Muscle layer of duodenum (tissue), 2 donors: Measurements from ENCODE around the gene TBL1X.
"Not testable (repeated sequence)": the region's sequence is repeated elsewhere in the genome, so short reads cannot be mapped to it uniquely, and the experiment has no call there.

Source experiments
- H3K27ac ChIP-seq: one replicate; pipeline ENCODE4 v1.7.0; 2013; ENCODE audit warnings: mild to moderate bottlenecking, low read length
- H3K27me3 ChIP-seq: one replicate; pipeline ENCODE4 v1.7.0; 2013; ENCODE audit warnings: low read depth, mild to moderate bottlenecking, control low read depth, low read length
- H3K36me3 ChIP-seq, 2 donors: one replicate each; pipeline ENCODE4 v1.7.0; 2013; ENCODE audit warnings: low read length in 2 of 2, control low read depth in 1 of 2, mild to moderate bottlenecking in 1 of 2; ENCODE audit not compliant: insufficient read depth in 2 of 2, control insufficient read depth in 1 of 2
- H3K4me1 ChIP-seq, 2 donors: one replicate each; pipeline ENCODE4 v1.7.0; 2013; ENCODE audit warnings: low read length in 2 of 2, mild to moderate bottlenecking in 2 of 2, control low read depth in 1 of 2, moderate library complexity in 1 of 2; ENCODE audit not compliant: insufficient read depth in 2 of 2, control insufficient read depth in 1 of 2
- H3K4me3 ChIP-seq, 2 donors: one replicate each; pipeline ENCODE4 v1.7.0; 2013; ENCODE audit warnings: low read length in 2 of 2, low read depth in 1 of 2, mild to moderate bottlenecking in 1 of 2
- H3K9me3 ChIP-seq, 2 donors: one replicate each; pipeline ENCODE4 v1.7.0; 2013; ENCODE audit warnings: low read length in 2 of 2, control low read depth in 1 of 2, mild to moderate bottlenecking in 1 of 2; ENCODE audit not compliant: control insufficient read depth in 1 of 2
- donor health status: healthy.

TBL1X gene

GRCh38 chrX:9522378-9523155 lies 57.7 kb downstream of the TBL1X start:
- no peaks in the 10 kb centered on the region for H3K9me3 ChIP-seq
- H3K4me1 ChIP-seq = peaks cover 0 to 6% of the 10 kb centered on the region in 2 donors
- H3K27ac ChIP-seq = no peak overlapping the region
- no peaks in the 10 kb centered on the region for H3K36me3 ChIP-seq
- H3K4me3 ChIP-seq = no peak overlapping the region
- H3K27me3 ChIP-seq = no peaks in the 10 kb centered on the region

- Histone ChIP-seq H3K4me1 (peaks cover 0 to 6% of the 10 kb centered on the region in 2 donors), H3K36me3 (no peaks in the 10 kb centered on the region), H3K27ac (no peak overlapping the region), H3K27me3 (no peaks in the 10 kb centered on the region), H3K9me3 (no peaks in the 10 kb centered on the region), H3K4me3 (no peak overlapping the region)
These were observed 60.8 kb downstream of the TBL1X start for GRCh38 chrX:9525511-9526248.

GRCh38 chrX:9526965-9527364 lies 62.1 kb downstream of the TBL1X start:
- H3K4me1 ChIP-seq = peaks cover 0 to 6% of the 10 kb centered on the region in 2 donors
- no peak overlapping the region for H3K27ac ChIP-seq
- H3K36me3 ChIP-seq = no peaks in the 10 kb centered on the region

GRCh38 chrX:9528498-9528897 lies 63.6 kb downstream of the TBL1X start:
- H3K36me3 ChIP-seq = no peaks in the 10 kb centered on the region
- H3K4me1 ChIP-seq = no peaks in the 10 kb centered on the region
- no peak overlapping the region for H3K27ac ChIP-seq
- no peaks in the 10 kb centered on the region for H3K9me3 ChIP-seq
- H3K4me3 ChIP-seq = no peak overlapping the region
- no peaks in the 10 kb centered on the region for H3K27me3 ChIP-seq

More at GRCh38 chrX:9526965-9527364, 62.1 kb downstream of the TBL1X start:
- no peaks in the 10 kb centered on the region for H3K9me3 ChIP-seq
- no peaks in the 10 kb centered on the region for H3K27me3 ChIP-seq
- no peak overlapping the region for H3K4me3 ChIP-seq

DNA sequence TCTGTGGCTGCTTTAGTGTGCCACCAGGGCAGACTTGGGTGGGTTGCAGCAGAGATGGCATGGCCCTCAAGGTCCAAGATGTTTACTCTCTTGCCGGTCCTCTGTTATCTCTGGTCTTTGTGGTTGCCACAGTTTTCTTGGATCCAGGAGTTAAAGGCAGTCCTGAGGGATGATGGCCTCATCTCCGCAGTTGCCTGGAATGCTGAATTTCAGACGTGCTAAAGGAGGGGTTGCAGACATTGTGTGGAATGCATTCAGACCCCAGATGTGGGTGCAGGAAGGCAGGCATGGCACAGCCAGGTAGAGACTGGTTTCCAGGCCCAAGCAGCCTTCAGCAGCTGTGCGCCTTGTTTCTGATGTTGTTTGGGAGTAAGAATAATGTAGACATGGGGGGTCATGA lies 64.4 kb downstream of the TBL1X start:
- Histone ChIP-seq H3K9me3 (no peaks in the 10 kb centered on the region), H3K36me3 (no peaks in the 10 kb centered on the region), H3K4me1 (no peaks in the 10 kb centered on the region), H3K27ac (no peak overlapping the region), H3K4me3 (no peak overlapping the region), H3K27me3 (no peaks in the 10 kb centered on the region)

DNA sequence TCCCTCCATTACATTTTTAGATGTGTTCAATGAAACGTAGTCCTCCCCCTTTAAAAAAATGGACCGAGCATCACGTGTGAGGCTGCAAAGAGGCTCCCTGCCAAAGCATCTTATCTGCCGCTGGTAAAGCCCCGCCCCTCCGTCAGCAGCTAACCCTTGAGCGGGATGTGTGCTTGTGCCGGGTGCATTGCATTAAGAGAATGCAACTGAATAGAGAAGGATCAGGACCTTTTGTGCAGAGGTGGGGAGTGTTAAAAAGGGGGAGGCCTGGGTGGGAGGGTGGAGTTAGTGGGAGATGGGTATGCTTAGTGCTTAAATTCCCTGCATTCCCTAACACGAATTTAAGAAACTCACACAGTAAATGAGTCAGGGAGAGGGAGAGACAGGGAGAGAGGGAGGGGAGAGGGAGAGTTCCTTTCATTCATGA lies 66.0 kb downstream of the TBL1X start:
- Histone ChIP-seq H3K4me3 (no peak overlapping the region), H3K36me3 (no peaks in the 10 kb centered on the region), H3K27me3 (no peaks in the 10 kb centered on the region)

GRCh38 chrX:9532349-9532748 lies 67.5 kb downstream of the TBL1X start:
- Histone ChIP-seq H3K27ac (no peak overlapping the region), H3K27me3 (no peaks in the 10 kb centered on the region), H3K36me3 (no peaks in the 10 kb centered on the region), H3K4me3 (no peak overlapping the region), H3K9me3 (no peaks in the 10 kb centered on the region), H3K4me1 (peaks cover 5 to 8% of the 10 kb centered on the region in 2 donors)

More for the DNA sequence above, 66.0 kb downstream of the TBL1X start:
- Histone ChIP-seq H3K4me1 (peaks cover 5 to 8% of the 10 kb centered on the region in 2 donors), H3K9me3 (no peaks in the 10 kb centered on the region), H3K27ac (no peak overlapping the region)

DNA sequence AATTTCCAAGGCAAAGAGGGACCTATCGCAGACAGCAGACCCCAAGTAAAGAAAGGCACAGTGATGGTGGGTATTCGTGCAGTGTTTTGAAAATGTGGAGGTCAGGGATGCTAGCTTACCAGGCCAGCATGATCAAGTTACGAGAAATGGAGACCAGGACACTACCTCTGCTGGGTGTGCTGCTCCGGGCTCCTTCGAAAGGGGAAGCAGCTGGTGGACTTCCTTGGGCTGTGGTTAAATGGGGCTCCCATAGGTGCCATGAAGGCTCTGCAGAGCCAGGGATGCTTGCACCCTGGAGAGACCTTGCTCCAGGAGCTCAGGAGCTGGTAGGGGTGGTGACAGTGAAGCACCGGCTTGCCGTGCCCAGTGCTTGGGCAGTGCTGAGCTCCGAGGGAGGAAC lies 68.8 kb downstream of the TBL1X start:
- Histone ChIP-seq H3K27ac (no peak overlapping the region), H3K9me3 (no peaks in the 10 kb centered on the region), H3K36me3 (no peaks in the 10 kb centered on the region), H3K27me3 (no peaks in the 10 kb centered on the region), H3K4me3 (no peak overlapping the region), H3K4me1 (peaks cover 5 to 8% of the 10 kb centered on the region in 2 donors)

GRCh38 chrX:9534686-9535085 lies 69.8 kb downstream of the TBL1X start:
- H3K27me3 ChIP-seq = no peaks in the 10 kb centered on the region
- peaks cover 5 to 8% of the 10 kb centered on the region in 2 donors for H3K4me1 ChIP-seq
- no peak overlapping the region for H3K27ac ChIP-seq
- H3K36me3 ChIP-seq = no peaks in the 10 kb centered on the region
- no peaks in the 10 kb centered on the region for H3K9me3 ChIP-seq
- no peak overlapping the region for H3K4me3 ChIP-seq

- Histone ChIP-seq H3K36me3 (no peaks in the 10 kb centered on the region), H3K4me1 (peaks cover 5 to 8% of the 10 kb centered on the region in 2 donors), H3K9me3 (no peaks in the 10 kb centered on the region), H3K4me3 (no peak overlapping the region), H3K27ac (no peak overlapping the region), H3K27me3 (no peaks in the 10 kb centered on the region)
These were observed 70.2 kb downstream of the TBL1X start for GRCh38 chrX:9535101-9535500.

DNA sequence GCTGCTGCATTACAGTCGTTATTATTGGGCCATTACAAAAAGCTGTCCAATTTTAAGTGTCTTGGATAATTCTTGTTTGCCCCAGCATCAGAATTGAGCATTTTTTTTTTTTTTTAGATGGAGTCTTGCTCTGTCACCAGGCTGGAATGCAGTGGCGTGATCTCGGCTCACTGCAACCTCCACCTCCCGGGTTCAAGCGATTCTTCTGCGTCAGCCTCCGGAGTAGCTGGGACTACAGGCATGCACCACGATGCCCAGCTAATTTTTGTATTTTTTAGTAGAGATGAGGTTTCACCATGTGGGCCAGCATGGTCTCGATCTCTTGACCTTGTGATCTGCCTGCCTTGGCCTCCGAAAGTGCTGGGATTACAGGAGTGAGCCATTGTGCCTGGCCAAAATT lies 71.3 kb downstream of the TBL1X start:
- H3K27me3 ChIP-seq, H3K9me3 ChIP-seq, H3K4me3 ChIP-seq, H3K36me3 ChIP-seq, H3K4me1 ChIP-seq, H3K27ac ChIP-seq: not testable (repeated sequence)
